PC-9 (cell line): ENCODE results near the gene CDX1. TPM values are rescaled to one million over a fixed set of nuclear protein-coding genes. Genes with fewer than 3 reads are reported as not detected.

Source experiments
- Bru-seq: library from RNA; stranded (reverse); fragments of 400-500 nt; gene quantifications from one replicate; lab custom pipeline; 2021; lab: Mats Ljungman, UMichigan
- BruChase-seq, 2 experiments: library from RNA; stranded (reverse); fragments of 400-500 nt; gene quantifications; one replicate each; lab custom pipeline; 2021; lab: Mats Ljungman, UMichigan
- BruUV-seq: library from RNA; stranded (reverse); fragments of 400-500 nt; replicated peaks from 2 replicates; lab custom pipeline; 2021; lab: Mats Ljungman, UMichigan
- CTCF ChIA-PET: fragments of 300-600 bp; sonication (Branson Sonifier 250); formaldehyde crosslinking; loops from one replicate; lab custom pipeline; 2022; ENCODE audit warnings: antibody characterized with exemption; lab: Charles Lee
- POLR2A ChIA-PET: fragments of 300-600 bp; sonication (Branson Sonifier 250); formaldehyde crosslinking; loops from one replicate; lab custom pipeline; 2022; ENCODE audit warnings: antibody characterized with exemption; ENCODE audit not compliant: unreplicated experiment; lab: Charles Lee
- DNase-seq, 2 experiments: peaks; one replicate each; pipeline versions ENCODE4 v3.0.0 to v3.0.0-alpha.2; 2015 to 2022; ENCODE audit warnings: mixed read lengths in 1 of 2
- H2AFZ ChIP-seq: fragments of 200-600 bp; sonication (generic); 2 replicates; pipeline ENCODE4 v1.8.1; 2017; ENCODE audit warnings: antibody characterized with exemption
- H3F3A ChIP-seq: fragments of 200-600 bp; sonication (generic); 2 replicates; pipeline ENCODE4 v1.8.1; 2017; ENCODE audit warnings: antibody characterized with exemption, mild to moderate bottlenecking, low read depth; ENCODE audit not compliant: insufficient read depth
- H3K27ac ChIP-seq: fragments of 200-600 bp; sonication (generic); 2 replicates; pipeline ENCODE4 v1.6.1; 2016; ENCODE audit warnings: mixed run types
- H3K27me3 ChIP-seq: fragments of 200-600 bp; sonication (generic); 2 replicates; pipeline ENCODE4 v1.6.1; 2016; ENCODE audit warnings: low read depth, mixed run types; ENCODE audit not compliant: insufficient read depth
- H3K36me3 ChIP-seq: fragments of 200-600 bp; sonication (generic); 2 replicates; pipeline ENCODE4 v1.6.1; 2016; ENCODE audit warnings: low read depth, mixed run types
- H3K4me1 ChIP-seq: fragments of 200-600 bp; sonication (generic); replicated peaks from 2 replicates; pipeline ENCODE4 v1.6.1; 2016; ENCODE audit warnings: mixed run types; ENCODE audit not compliant: insufficient read depth
- H3K4me2 ChIP-seq: fragments of 200-600 bp; sonication (generic); 2 replicates; pipeline ENCODE4 v1.6.1; 2017; ENCODE audit warnings: mixed run types
- H3K4me3 ChIP-seq: fragments of 200-600 bp; sonication (generic); 2 replicates; pipeline ENCODE4 v1.6.1; 2016; ENCODE audit warnings: mixed run types
- H3K79me2 ChIP-seq: fragments of 200-600 bp; sonication (generic); 2 replicates; pipeline ENCODE4 v1.6.1; 2017; ENCODE audit warnings: low read depth, mixed run types
- H3K9me2 ChIP-seq: fragments of 200-600 bp; sonication (generic); 2 replicates; pipeline ENCODE4 v1.8.1; 2017; ENCODE audit warnings: mild to moderate bottlenecking; ENCODE audit not compliant: insufficient read depth
- H3K9me3 ChIP-seq: fragments of 200-600 bp; sonication (generic); 2 replicates; pipeline ENCODE4 v1.8.1; 2016; ENCODE audit warnings: low read depth; ENCODE audit not compliant: insufficient read depth
- H4K20me1 ChIP-seq: fragments of 200-600 bp; sonication (generic); 2 replicates; pipeline ENCODE4 v1.8.1; 2017; ENCODE audit not compliant: insufficient read depth
- CTCF ChIP-seq: fragments of 200-600 bp; sonication (generic); conservative IDR thresholded peaks from 2 replicates; pipeline ENCODE4 v1.6.1; 2017; ENCODE audit warnings: mixed run types, antibody characterized with exemption, mild to moderate bottlenecking, moderate library complexity
- EZH2 ChIP-seq: fragments of 200-600 bp; sonication (generic); IDR thresholded peaks from 2 replicates; pipeline ENCODE4 v1.8.0; 2017; ENCODE audit warnings: antibody characterized with exemption, low read depth
- intact Hi-C: fragments of 100-400 bp; cut with micrococcal nuclease; formaldehyde crosslinking; loops from one replicate; pipeline ENCODE4 v1.10.0; 2022; ENCODE audit not compliant: unreplicated experiment
- long read RNA-seq: library from polyadenylated mRNA; stranded (forward); transcript quantifications from one replicate; pipeline ENCODE4 v2.0.0, GENCODE V29; 2022
- total RNA-seq: library from RNA; stranded (reverse); gene quantifications from 2 replicates; pipeline ENCODE4 v1.2.3, GENCODE V29; 2021

CDX1 gene
- total RNA-seq, result not detected in 2 replicates
- percentile 4 among the genes with signal in this experiment for Bru-seq, nascent RNA
- not detected for BruChase-seq, experiment 1, labeled RNA remaining after a 2-hour chase
- BruChase-seq, experiment 2, labeled RNA remaining after a 6-hour chase, result not detected
- long read RNA-seq, result 0 reads

- Histone ChIP-seq H3K9me3 (no peaks in the 10 kb centered on the region), H3K79me2 (no peaks in the 10 kb centered on the region), H3K36me3 (no peaks in the 10 kb centered on the region), H3K27ac (no peak within 1 kb of the TSS), H3K4me1 (no peaks in the 10 kb centered on the region; the same call in 1 of the 2 replicates), H3F3A (no peaks in the 10 kb centered on the region), H2AFZ (no peak within 1 kb of the TSS), H3K9me2 (no peaks in the 10 kb centered on the region), H3K27me3 (0 out of 2 replicates have a peak, but pooled peaks cover 7% of the 10 kb centered on the region), H3K4me3 (no peak within 1 kb of the TSS), H4K20me1 (no peaks in the 10 kb centered on the region), H3K4me2 (no peak within 1 kb of the TSS)
- no peak for TF ChIP-seq CTCF
- TF ChIP-seq EZH2, result no peak
- DNase-seq, result no peak
- CTCF ChIA-PET, result interaction anchor here (0.6 kb wide), 1 partner anchor 13 kb away, joined by 4 read pairs; no protein-coding TSS in a partner anchor
- intact Hi-C loops, result no loop called here
- POLR2A ChIA-PET, result interaction anchor here (0.6 kb wide), 1 partner anchor 44 kb away, joined by 4 read pairs; no protein-coding TSS in a partner anchor
- BruUV-seq, result no TSS peak
Observed at GRCh38 chr5:150166650-150167511, at the start of gene CDX1. Gene CDX1 (plus strand): TSS chr5:150166778. CDS start chr5:150166877, 99 bp downstream.

GRCh38 chr5:150117945-150118560 is 48.5 kb upstream of the CDX1 start:
- H2AFZ ChIP-seq, result no peak overlapping the region
- H3K4me1 ChIP-seq, result peaks cover 14% of the 10 kb centered on the region
- H3K4me2 ChIP-seq, result no peak overlapping the region
- intact Hi-C loops, result loop anchor here (10.0 kb wide), 1 partner anchor 483 kb away; no protein-coding TSS in a partner anchor
- no peaks in the 10 kb centered on the region for H3K9me2 ChIP-seq
- no peaks in the 10 kb centered on the region for H3K27me3 ChIP-seq
- H3K4me3 ChIP-seq, result no peak overlapping the region
- ChIA-PET CTCF (no interaction called here), POLR2A (no interaction called here)
- no TSS peak for BruUV-seq
- no peak overlapping the region for H3K27ac ChIP-seq
- H3F3A ChIP-seq, result peaks cover 6% of the 10 kb centered on the region; the same call in 1 of the 2 replicates
- no peaks in the 10 kb centered on the region for H3K9me3 ChIP-seq
- no peak for DNase-seq
- no peaks in the 10 kb centered on the region for H4K20me1 ChIP-seq
- no peaks in the 10 kb centered on the region for H3K36me3 ChIP-seq
- H3K79me2 ChIP-seq, result no peaks in the 10 kb centered on the region
- no peak for TF ChIP-seq EZH2
- no peak for TF ChIP-seq CTCF

GRCh38 chr5:150118561-150119229 is 47.9 kb upstream of the CDX1 start:
- ChIA-PET POLR2A (no interaction called here), CTCF (interaction anchor here (0.5 kb wide), 1 partner anchor 56 kb away, joined by 5 read pairs; no protein-coding TSS in a partner anchor)
- DNase-seq, result no peak
- TF ChIP-seq EZH2 (no peak), CTCF (no peak)
- H3K4me3 ChIP-seq, result no peak overlapping the region
- H2AFZ ChIP-seq, result no peak overlapping the region
- H3K4me1 ChIP-seq, result peaks cover 8% of the 10 kb centered on the region
- H3K9me3 ChIP-seq, result no peaks in the 10 kb centered on the region
- no peaks in the 10 kb centered on the region for H3K27me3 ChIP-seq
- no peaks in the 10 kb centered on the region; the same call in 1 of the 2 replicates for H3F3A ChIP-seq
- no peaks in the 10 kb centered on the region for H3K9me2 ChIP-seq
- no peaks in the 10 kb centered on the region for H4K20me1 ChIP-seq
- no peaks in the 10 kb centered on the region for H3K36me3 ChIP-seq
- H3K4me2 ChIP-seq, result no peak overlapping the region
- no peak overlapping the region for H3K27ac ChIP-seq
- H3K79me2 ChIP-seq, result no peaks in the 10 kb centered on the region
- no TSS peak for BruUV-seq
- intact Hi-C loops, result loop anchor here (10.0 kb wide), 1 partner anchor 484 kb away; no protein-coding TSS in a partner anchor
